GM12872 (cell line): ENCODE data around the gene PRCD.

Experiments
- TF ChIP-seq, protein P1 (sequence below): IDR thresholded peaks from 3 replicates; pipeline ENCODE4 v1.5.1; 2011; ENCODE audit warnings: low read depth, mild to moderate bottlenecking, low read length, moderate library complexity; ENCODE audit not compliant: insufficient read depth

PRCD gene

GRCh38 chr17:76510831-76511244 lies 29.0 kb upstream of the PRCD start:
- TF ChIP-seq, protein P1, sequence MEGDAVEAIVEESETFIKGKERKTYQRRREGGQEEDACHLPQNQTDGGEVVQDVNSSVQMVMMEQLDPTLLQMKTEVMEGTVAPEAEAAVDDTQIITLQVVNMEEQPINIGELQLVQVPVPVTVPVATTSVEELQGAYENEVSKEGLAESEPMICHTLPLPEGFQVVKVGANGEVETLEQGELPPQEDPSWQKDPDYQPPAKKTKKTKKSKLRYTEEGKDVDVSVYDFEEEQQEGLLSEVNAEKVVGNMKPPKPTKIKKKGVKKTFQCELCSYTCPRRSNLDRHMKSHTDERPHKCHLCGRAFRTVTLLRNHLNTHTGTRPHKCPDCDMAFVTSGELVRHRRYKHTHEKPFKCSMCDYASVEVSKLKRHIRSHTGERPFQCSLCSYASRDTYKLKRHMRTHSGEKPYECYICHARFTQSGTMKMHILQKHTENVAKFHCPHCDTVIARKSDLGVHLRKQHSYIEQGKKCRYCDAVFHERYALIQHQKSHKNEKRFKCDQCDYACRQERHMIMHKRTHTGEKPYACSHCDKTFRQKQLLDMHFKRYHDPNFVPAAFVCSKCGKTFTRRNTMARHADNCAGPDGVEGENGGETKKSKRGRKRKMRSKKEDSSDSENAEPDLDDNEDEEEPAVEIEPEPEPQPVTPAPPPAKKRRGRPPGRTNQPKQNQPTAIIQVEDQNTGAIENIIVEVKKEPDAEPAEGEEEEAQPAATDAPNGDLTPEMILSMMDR, result no peak

GRCh38 chr17:76511668-76512365 lies 28.0 kb upstream of the PRCD start:
- TF ChIP-seq, protein P1, result no peak

DNA sequence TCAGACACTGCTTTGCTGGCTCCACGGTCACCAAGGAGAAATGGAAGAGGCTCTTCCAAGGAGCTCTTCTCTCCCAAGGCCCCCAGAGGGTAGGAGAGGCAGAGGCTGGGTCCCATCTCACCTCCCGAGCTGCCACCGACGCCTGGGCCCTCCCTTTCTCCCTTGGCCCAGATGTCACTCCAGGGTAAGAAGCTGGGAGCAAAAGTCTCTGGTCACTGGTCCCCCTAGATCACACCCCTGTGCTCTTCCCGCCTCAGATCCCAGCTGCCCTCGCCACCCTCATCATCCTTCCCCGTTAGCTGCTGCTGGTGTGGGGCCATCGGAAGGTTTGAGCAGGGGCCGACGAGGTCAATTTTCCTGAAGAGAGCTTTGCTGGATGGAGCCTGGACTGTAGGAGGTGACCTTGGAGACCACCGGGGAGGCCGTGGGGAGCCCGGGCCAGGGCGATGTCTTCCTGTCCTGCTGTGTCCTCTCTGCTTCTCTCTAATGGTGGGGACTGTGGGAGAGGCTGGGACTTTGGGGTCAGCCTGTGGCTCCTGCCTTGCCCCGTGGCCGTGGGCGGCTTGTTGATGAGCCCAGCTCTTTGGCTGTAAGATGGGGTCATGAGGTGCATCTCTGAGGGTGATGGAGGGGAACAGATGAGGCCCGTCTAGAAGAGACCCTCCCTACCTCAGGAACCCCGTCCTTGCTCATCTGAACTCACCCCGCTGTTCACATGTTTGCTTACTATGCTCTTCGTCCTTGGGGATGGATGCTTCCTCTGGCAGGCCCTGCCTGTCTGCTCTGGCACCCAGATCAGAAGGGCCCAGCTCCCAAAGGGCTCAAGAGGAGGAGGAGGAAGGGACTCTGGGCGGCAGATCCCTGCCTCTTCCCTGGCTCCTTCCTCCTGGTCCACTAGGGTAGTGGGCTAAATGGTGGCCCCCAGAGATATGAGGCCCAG lies 27.2 kb upstream of the PRCD start:
- TF ChIP-seq, protein P1, result no peak

- TF ChIP-seq, protein P1, result no peak
Measured at GRCh38 chr17:76513306-76513692, 26.5 kb upstream of the PRCD start.

DNA sequence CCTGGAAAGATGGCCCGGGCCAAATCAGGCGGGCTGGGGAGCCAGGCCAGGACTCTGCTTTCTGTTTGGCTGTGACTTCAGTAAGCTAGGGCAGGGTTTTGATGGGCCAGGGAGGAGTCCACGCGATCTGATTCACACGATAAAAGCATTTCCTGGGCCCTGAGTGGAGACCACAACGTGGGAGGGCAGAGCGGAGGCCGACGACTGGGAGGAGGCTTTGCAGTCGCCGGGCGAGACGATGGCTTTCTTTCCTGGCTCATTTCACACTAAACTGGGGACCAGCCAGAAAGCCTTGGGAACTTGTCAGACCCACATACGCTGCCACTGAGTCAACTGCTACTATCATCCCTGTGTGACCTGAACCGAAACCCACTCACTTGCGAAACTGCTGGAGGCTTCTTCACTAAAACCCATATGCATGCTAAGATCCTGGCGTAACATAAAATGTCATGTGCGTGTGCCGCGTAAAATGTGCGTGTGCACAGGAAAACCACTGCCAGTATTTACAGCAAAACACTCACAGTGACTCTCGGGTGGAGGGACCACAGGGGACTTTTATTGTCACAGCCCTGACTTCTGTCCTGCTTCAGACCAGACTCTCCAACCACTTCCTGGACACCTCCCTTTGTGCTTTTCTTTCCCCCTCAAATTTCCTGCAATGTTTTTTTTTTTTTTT lies 24.4 kb upstream of the PRCD start:
- TF ChIP-seq, protein P1, result no peak

DNA sequence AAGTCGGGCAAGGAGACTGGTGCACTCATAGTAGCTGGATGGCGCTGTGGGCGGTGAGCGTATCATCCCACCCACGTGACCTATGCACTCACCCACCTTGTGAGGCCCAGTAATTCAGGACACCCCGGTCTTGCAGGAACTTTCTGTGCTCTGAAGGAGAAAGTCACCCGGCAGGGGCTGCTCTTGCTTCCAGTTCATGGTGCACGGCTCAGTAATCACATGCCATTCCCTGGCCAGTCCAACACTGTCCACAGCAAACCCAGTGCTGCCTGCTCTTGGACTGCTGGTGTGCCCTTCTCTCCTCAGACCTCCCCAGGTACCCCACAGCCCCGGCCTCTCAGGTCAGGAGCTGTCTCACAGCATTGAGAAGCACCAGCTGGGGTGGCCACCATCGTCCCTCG lies 22.2 kb upstream of the PRCD start:
- TF ChIP-seq, protein P1, result no peak
